RWPE2 (cell line): ENCODE measurements around the gene ZNF438.

Experiments
- ATAC-seq: fragments of 200-7000 bp; cut with Tn5 transposase; 3 replicates; pipeline ENCODE4 v1.9.1; 2021; ENCODE audit warnings: low read depth
- DNase-seq: peaks from one replicate; pipeline ENCODE4 v3.0.0-alpha.2; 2020; ENCODE audit warnings: low spot score
- H3K27ac ChIP-seq: fragments of 450-650 bp; 2 replicates; pipeline ENCODE4 v1.5.1; 2017; ENCODE audit warnings: mild to moderate bottlenecking; ENCODE audit not compliant: poor library complexity, severe bottlenecking
- H3K27me3 ChIP-seq: fragments of 250-450 bp; sonication (Bioruptor Pico); 2 replicates; pipeline ENCODE4 v1.5.1; 2021; ENCODE audit warnings: mild to moderate bottlenecking, moderate library complexity; ENCODE audit not compliant: insufficient read depth, poor library complexity, severe bottlenecking
- H3K36me3 ChIP-seq: fragments of 250-450 bp; sonication (Bioruptor Pico); 2 replicates; pipeline ENCODE4 v1.5.1; 2020; ENCODE audit warnings: low read depth, mild to moderate bottlenecking, moderate library complexity
- H3K4me1 ChIP-seq: fragments of 250-450 bp; sonication (Bioruptor Pico); 2 replicates; pipeline ENCODE4 v1.5.1; 2021; ENCODE audit warnings: mild to moderate bottlenecking, moderate library complexity; ENCODE audit not compliant: insufficient read depth, poor library complexity, severe bottlenecking
- H3K4me3 ChIP-seq: fragments of 250-450 bp; sonication (Bioruptor Pico); 2 replicates; pipeline ENCODE4 v1.5.1; 2021; ENCODE audit warnings: mild to moderate bottlenecking, moderate library complexity; ENCODE audit not compliant: severe bottlenecking
- H3K9me3 ChIP-seq: fragments of 250-450 bp; sonication (Bioruptor Pico); 2 replicates; pipeline ENCODE4 v1.5.1; 2021; ENCODE audit warnings: mild to moderate bottlenecking, moderate library complexity; ENCODE audit not compliant: severe bottlenecking
- CTCF ChIP-seq: fragments of 450-650 bp; IDR thresholded peaks from one replicate; pipeline ENCODE4 v1.5.1; 2017; ENCODE audit warnings: mild to moderate bottlenecking, moderate library complexity; ENCODE audit not compliant: poor library complexity, severe bottlenecking

ZNF438 gene

GRCh38 chr10:31071232-31072005 lies 39.8 kb upstream of the ZNF438 start:
- ATAC-seq (peak; percentile 54; the same call in 2 of the 3 replicates), DNase-seq (no peak)
- Histone ChIP-seq H3K36me3 (no peaks in the 10 kb centered on the region), H3K4me1 (peaks cover 16% of the 10 kb centered on the region), H3K9me3 (no peaks in the 10 kb centered on the region), H3K4me3 (no peak overlapping the region), H3K27ac (peak overlapping the region; percentile 7), H3K27me3 (no peaks in the 10 kb centered on the region)
- no peak for TF ChIP-seq CTCF

- Histone ChIP-seq H3K27ac (no peak overlapping the region), H3K27me3 (no peaks in the 10 kb centered on the region), H3K36me3 (no peaks in the 10 kb centered on the region), H3K4me3 (no peak overlapping the region), H3K9me3 (no peaks in the 10 kb centered on the region), H3K4me1 (peaks cover 11% of the 10 kb centered on the region)
- TF ChIP-seq CTCF = no peak
- no peak for ATAC-seq
- DNase-seq = no peak
Observed at GRCh38 chr10:31070691-31071090, 39.0 kb upstream of the ZNF438 start.

GRCh38 chr10:31070025-31070424 lies 38.4 kb upstream of the ZNF438 start:
- no peak for TF ChIP-seq CTCF
- H3K4me1 ChIP-seq = peaks cover 4% of the 10 kb centered on the region
- H3K36me3 ChIP-seq = no peaks in the 10 kb centered on the region
- no peak overlapping the region for H3K27ac ChIP-seq
- no peak for ATAC-seq
- DNase-seq = no peak
- H3K4me3 ChIP-seq = no peak overlapping the region
- H3K27me3 ChIP-seq = no peaks in the 10 kb centered on the region
- no peaks in the 10 kb centered on the region for H3K9me3 ChIP-seq

GRCh38 chr10:31069411-31069810 lies 37.7 kb upstream of the ZNF438 start:
- no peaks in the 10 kb centered on the region for H3K4me1 ChIP-seq
- H3K36me3 ChIP-seq = no peaks in the 10 kb centered on the region
- no peaks in the 10 kb centered on the region for H3K27me3 ChIP-seq
- no peak for TF ChIP-seq CTCF
- ATAC-seq (no peak), DNase-seq (no peak)
- H3K9me3 ChIP-seq = no peaks in the 10 kb centered on the region
- no peak overlapping the region for H3K27ac ChIP-seq
- H3K4me3 ChIP-seq = no peak overlapping the region

- no peak for ATAC-seq
- no peaks in the 10 kb centered on the region for H3K36me3 ChIP-seq
- no peak overlapping the region for H3K4me3 ChIP-seq
- no peak for DNase-seq
- no peak for TF ChIP-seq CTCF
- H3K9me3 ChIP-seq = no peaks in the 10 kb centered on the region
- H3K27me3 ChIP-seq = no peaks in the 10 kb centered on the region
- no peaks in the 10 kb centered on the region for H3K4me1 ChIP-seq
- H3K27ac ChIP-seq = no peak overlapping the region
Observed at GRCh38 chr10:31064348-31064747, 32.7 kb upstream of the ZNF438 start.
